ENCODE data around the gene DCPS.

DNA sequence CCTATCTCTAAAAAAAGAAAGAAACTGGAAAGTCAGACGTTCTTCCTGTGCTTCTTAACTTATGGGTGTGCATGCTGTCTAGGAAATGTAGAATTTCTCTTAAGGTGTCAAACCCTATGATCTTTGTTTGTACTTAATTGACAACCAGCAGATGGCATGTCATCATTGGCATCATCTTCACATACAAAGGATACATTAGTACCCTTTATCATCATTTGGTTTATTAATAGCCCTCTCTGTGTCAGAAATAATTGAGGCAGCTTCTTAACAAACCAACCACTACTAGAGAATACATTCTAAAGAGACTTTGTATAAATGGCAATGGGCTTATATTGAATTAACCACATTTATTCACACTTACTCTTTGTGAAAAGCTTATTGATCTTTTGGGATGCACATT lies 49.0 kb upstream of the DCPS start:
- TF ChIP-seq, protein P1, sequence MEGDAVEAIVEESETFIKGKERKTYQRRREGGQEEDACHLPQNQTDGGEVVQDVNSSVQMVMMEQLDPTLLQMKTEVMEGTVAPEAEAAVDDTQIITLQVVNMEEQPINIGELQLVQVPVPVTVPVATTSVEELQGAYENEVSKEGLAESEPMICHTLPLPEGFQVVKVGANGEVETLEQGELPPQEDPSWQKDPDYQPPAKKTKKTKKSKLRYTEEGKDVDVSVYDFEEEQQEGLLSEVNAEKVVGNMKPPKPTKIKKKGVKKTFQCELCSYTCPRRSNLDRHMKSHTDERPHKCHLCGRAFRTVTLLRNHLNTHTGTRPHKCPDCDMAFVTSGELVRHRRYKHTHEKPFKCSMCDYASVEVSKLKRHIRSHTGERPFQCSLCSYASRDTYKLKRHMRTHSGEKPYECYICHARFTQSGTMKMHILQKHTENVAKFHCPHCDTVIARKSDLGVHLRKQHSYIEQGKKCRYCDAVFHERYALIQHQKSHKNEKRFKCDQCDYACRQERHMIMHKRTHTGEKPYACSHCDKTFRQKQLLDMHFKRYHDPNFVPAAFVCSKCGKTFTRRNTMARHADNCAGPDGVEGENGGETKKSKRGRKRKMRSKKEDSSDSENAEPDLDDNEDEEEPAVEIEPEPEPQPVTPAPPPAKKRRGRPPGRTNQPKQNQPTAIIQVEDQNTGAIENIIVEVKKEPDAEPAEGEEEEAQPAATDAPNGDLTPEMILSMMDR (conservative IDR thresholded peaks at IDR 0.05) = no peak
- no peak for TF ChIP-seq EZH2 (IDR thresholded peaks at IDR 0.05; ENCODE audit: low read depth)
